ENCODE measurements around the gene CCNF. TPM values are rescaled to one million over a fixed set of nuclear protein-coding genes. Genes with fewer than 3 reads are reported as not detected.

Gene CCNF
- total and polyA plus RNA-seq, 9 of the 15 experiments (the other 6 are each of a cell fraction or from before 2014, with no cell fraction given): 4.1 to 70.1 (median 29.5) TPM

DNA sequence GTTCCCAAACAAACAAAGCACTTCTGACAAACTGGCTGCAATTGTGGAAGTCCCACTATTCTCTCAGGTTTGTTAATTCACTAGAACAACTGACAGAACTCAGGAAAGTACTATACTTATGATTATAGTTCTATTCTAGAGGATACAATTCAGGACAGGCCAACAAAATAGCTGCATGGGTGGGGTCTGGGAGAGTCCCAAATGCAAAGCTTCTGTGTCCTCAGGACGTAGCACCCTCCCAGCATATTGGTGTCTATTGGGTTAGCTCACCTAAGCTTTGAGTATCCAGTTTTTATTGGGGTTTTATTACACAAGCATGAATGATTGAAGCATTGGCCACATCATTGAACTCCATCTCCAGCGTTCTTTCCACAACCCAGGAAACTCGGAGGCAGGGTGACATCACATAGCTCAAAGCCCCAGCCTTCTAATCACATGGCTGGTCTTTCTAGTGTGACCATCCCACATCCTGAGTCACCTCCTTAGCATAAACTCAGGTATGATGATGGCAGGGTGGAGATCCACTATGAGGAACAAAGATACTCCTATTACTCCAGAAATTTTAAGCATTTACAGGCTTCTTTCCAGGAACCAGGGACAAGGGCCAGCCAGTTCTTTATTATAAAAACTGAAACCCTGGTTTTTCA is 43.9 kb upstream of the CCNF start:
- Histone ChIP-seq H3K79me2 (ENCODE audit: control insufficient read depth, insufficient read depth, low read length) (no peaks in the 10 kb centered on the region), H3K4me3 (no peak overlapping the region), H3K27me3 (ENCODE audit: control insufficient read depth in 2 of 2, insufficient read depth in 2 of 2, low read length in 2 of 2) (no peaks in the 10 kb centered on the region), H3K9me3 (replicated peaks; ENCODE audit: control insufficient read depth, insufficient read depth, low read depth, low read length) (no peaks in the 10 kb centered on the region), H3K4me2 (ENCODE audit: insufficient read depth, low read length) (no peak overlapping the region), H3K9ac (ENCODE audit: insufficient read depth in 1 of 2, low read depth in 2 of 2, low read length in 2 of 2) (no peak overlapping the region), H3K27ac (ENCODE audit: extremely low read depth, low read depth, low read length) (no peak overlapping the region), H3K4me1 (replicated peaks in 1 of 2; ENCODE audit: control insufficient read depth in 2 of 2, insufficient read depth in 2 of 2, low read length in 2 of 2) (peaks cover 0 to 3% of the 10 kb centered on the region in 2 experiments; a peak in 2 of 5 replicates), H3K36me3 (ENCODE audit: control insufficient read depth, insufficient read depth, low read length) (no peaks in the 10 kb centered on the region), H2AFZ (ENCODE audit: low read depth, low read length) (no peak overlapping the region), H3K9me1 (ENCODE audit: control insufficient read depth, insufficient read depth, low read length) (no peaks in the 10 kb centered on the region), H4K20me1 (replicated peaks; ENCODE audit: control insufficient read depth, insufficient read depth, low read length) (no peaks in the 10 kb centered on the region)
- no peak for ATAC-seq
- ChIA-PET CTCF (ENCODE audit: low intra/inter-chr PET ratio) (no interaction called here), POLR2A (interaction anchor here (0.5 to 1.4 kb wide), 4 partner anchors 11 to 47 kb away, joined by 3 to 4 read pairs (median 3); no protein-coding TSS in a partner anchor)
- in situ Hi-C loops (cut with MboI) (no loop called here), intact Hi-C loops (cut with micrococcal nuclease) (no loop called here)
- FAIRE-seq: no peak
- no peak for DNase-seq (ENCODE audit: extremely low read depth in 1 of 4, low spot score in 3 of 4)
- 10% methylated on average over 3 of the region's 3 CpGs for WGBS (ENCODE audit: insufficient coverage, low coverage, missing lambda C conversion rate)
- BruUV-seq (replicated peaks): no TSS peak
- TF ChIP-seq POLR2AphosphoS2 (IDR thresholded peaks at IDR 0.05; ENCODE audit: low read length): no peak
- TF ChIP-seq, protein P1, sequence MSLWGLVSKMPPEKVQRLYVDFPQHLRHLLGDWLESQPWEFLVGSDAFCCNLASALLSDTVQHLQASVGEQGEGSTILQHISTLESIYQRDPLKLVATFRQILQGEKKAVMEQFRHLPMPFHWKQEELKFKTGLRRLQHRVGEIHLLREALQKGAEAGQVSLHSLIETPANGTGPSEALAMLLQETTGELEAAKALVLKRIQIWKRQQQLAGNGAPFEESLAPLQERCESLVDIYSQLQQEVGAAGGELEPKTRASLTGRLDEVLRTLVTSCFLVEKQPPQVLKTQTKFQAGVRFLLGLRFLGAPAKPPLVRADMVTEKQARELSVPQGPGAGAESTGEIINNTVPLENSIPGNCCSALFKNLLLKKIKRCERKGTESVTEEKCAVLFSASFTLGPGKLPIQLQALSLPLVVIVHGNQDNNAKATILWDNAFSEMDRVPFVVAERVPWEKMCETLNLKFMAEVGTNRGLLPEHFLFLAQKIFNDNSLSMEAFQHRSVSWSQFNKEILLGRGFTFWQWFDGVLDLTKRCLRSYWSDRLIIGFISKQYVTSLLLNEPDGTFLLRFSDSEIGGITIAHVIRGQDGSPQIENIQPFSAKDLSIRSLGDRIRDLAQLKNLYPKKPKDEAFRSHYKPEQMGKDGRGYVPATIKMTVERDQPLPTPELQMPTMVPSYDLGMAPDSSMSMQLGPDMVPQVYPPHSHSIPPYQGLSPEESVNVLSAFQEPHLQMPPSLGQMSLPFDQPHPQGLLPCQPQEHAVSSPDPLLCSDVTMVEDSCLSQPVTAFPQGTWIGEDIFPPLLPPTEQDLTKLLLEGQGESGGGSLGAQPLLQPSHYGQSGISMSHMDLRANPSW (CRISPR knock-in tag; IDR thresholded peaks at IDR 0.05): no peak
- no peak for TF ChIP-seq ILF3 (IDR thresholded peaks at IDR 0.05; ENCODE audit: borderline replicate concordance)
- no peak for TF ChIP-seq ZFP30 (CRISPR knock-in tag; IDR thresholded peaks at IDR 0.05; ENCODE audit: borderline replicate concordance)
- TF ChIP-seq TGIF2 (CRISPR knock-in tag; IDR thresholded peaks at IDR 0.05): no peak
- TF ChIP-seq ATF7 (IDR thresholded peaks at IDR 0.05): peak; percentile 20; the same call in 1 of the 2 replicates
- no peak for TF ChIP-seq OTX1 (CRISPR knock-in tag; IDR thresholded peaks at IDR 0.05)
- TF ChIP-seq, protein P2, sequence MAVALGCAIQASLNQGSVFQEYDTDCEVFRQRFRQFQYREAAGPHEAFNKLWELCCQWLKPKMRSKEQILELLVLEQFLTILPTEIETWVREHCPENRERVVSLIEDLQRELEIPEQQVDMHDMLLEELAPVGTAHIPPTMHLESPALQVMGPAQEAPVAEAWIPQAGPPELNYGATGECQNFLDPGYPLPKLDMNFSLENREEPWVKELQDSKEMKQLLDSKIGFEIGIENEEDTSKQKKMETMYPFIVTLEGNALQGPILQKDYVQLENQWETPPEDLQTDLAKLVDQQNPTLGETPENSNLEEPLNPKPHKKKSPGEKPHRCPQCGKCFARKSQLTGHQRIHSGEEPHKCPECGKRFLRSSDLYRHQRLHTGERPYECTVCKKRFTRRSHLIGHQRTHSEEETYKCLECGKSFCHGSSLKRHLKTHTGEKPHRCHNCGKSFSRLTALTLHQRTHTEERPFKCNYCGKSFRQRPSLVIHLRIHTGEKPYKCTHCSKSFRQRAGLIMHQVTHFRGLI (CRISPR knock-in tag; IDR thresholded peaks at IDR 0.05): peak; percentile 68; the same call in 1 of the 2 replicates
- TF ChIP-seq MEIS2 (IDR thresholded peaks at IDR 0.05; ENCODE audit: partially characterized antibody): no peak
- no peak for TF ChIP-seq ATF1 (CRISPR knock-in tag; IDR thresholded peaks at IDR 0.05)
- TF ChIP-seq ATF1 (tag; IDR thresholded peaks at IDR 0.05): no peak
- TF ChIP-seq, protein P3, sequence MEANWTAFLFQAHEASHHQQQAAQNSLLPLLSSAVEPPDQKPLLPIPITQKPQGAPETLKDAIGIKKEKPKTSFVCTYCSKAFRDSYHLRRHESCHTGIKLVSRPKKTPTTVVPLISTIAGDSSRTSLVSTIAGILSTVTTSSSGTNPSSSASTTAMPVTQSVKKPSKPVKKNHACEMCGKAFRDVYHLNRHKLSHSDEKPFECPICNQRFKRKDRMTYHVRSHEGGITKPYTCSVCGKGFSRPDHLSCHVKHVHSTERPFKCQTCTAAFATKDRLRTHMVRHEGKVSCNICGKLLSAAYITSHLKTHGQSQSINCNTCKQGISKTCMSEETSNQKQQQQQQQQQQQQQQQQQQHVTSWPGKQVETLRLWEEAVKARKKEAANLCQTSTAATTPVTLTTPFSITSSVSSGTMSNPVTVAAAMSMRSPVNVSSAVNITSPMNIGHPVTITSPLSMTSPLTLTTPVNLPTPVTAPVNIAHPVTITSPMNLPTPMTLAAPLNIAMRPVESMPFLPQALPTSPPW (CRISPR knock-in tag; IDR thresholded peaks at IDR 0.05): no peak

All from K562 (cell line).